NCI-H345 treated with DMSO at 0.1 percent for 48 hours (cell line): ENCODE data around the gene KNOP1.
A peak's percentile ranks its signal among the peaks of the same experiment; 100 is the strongest.

ENCODE experiments used
- DNase-seq: peaks from one replicate; lab custom pipeline; 2025; ENCODE audit not compliant: unreplicated experiment; lab: John Stamatoyannopoulos, UW

The KNOP1 gene

GRCh38 chr16:19708296-19709205, 9.5 kb downstream of the KNOP1 start:
- DNase-seq = no peak

GRCh38 chr16:19707569-19708295, 10.3 kb downstream of the KNOP1 start:
- DNase-seq = no peak

- no peak for DNase-seq
These were observed 11.2 kb downstream of the KNOP1 start for GRCh38 chr16:19706846-19707245.

GRCh38 chr16:19705843-19706242, 12.2 kb downstream of the KNOP1 start:
- DNase-seq = no peak

- DNase-seq = no peak
These were observed 12.9 kb downstream of the KNOP1 start for GRCh38 chr16:19705146-19705501.

GRCh38 chr16:19704321-19705145, 13.5 kb downstream of the KNOP1 start:
- DNase-seq = no peak

GRCh38 chr16:19703172-19703889, 14.7 kb downstream of the KNOP1 start:
- no peak for DNase-seq

GRCh38 chr16:19701091-19701490, 16.9 kb downstream of the KNOP1 start:
- DNase-seq = no peak

GRCh38 chr16:19700319-19700781, 17.7 kb downstream of the KNOP1 start:
- DNase-seq = no peak

GRCh38 chr16:19699472-19699871, 18.6 kb downstream of the KNOP1 start:
- DNase-seq = no peak

- DNase-seq = no peak
These were observed 19.3 kb downstream of the KNOP1 start for GRCh38 chr16:19698480-19699465.

GRCh38 chr16:19697756-19698318, 20.2 kb downstream of the KNOP1 start:
- DNase-seq = no peak

- DNase-seq = peak; percentile 76
These were observed 21.1 kb downstream of the KNOP1 start for GRCh38 chr16:19696961-19697360.

- peak; percentile 83 for DNase-seq
These were observed 21.7 kb downstream of the KNOP1 start for GRCh38 chr16:19696328-19696727.

- no peak for DNase-seq
These were observed 23.0 kb downstream of the KNOP1 start for GRCh38 chr16:19694989-19695388.

- no peak for DNase-seq
These were observed 26.8 kb downstream of the KNOP1 start for GRCh38 chr16:19691161-19691711.

- DNase-seq = no peak
These were observed 27.8 kb downstream of the KNOP1 start for GRCh38 chr16:19690196-19690595.

GRCh38 chr16:19689342-19689741, 28.7 kb downstream of the KNOP1 start:
- no peak for DNase-seq
